ENCODE results near the gene DSTN.

- TF ChIP-seq CTCF (IDR thresholded peaks at IDR 0.05 in 2 of 3, conservative IDR thresholded peaks at IDR 0.05 in 1 of 3; ENCODE audit: borderline replicate concordance in 1 of 3, insufficient read depth in 1 of 3, low read depth in 2 of 3, low read length in 2 of 3): no peak
- no peak for TF ChIP-seq EZH2 (IDR thresholded peaks at IDR 0.05)
- no peak for TF ChIP-seq POLR2A (IDR thresholded peaks at IDR 0.05; ENCODE audit: borderline replicate concordance, extremely low read depth, insufficient read depth, insufficient read length)
- no peak for TF ChIP-seq EZH2phosphoT487 (IDR thresholded peaks at IDR 0.05; ENCODE audit: borderline replicate concordance)
- TF ChIP-seq MAX (IDR thresholded peaks at IDR 0.05): no peak
- TF ChIP-seq CBX3 (IDR thresholded peaks at IDR 0.05; ENCODE audit: low read depth): no peak
- TF ChIP-seq RAD21 (IDR thresholded peaks at IDR 0.05; ENCODE audit: low read depth): no peak
- TF ChIP-seq EGR1 (IDR thresholded peaks at IDR 0.05; ENCODE audit: low read depth): no peak
Measured at GRCh38 chr20:17562804-17563305, 7.0 kb upstream of the DSTN start.
